Ramos (cell line): Measurements from ENCODE around the gene COLEC12.

Experiments used
- in situ Hi-C: fragments of 300-500 bp; cut with MboI; formaldehyde crosslinking; loops from one replicate; pipeline ENCODE4 v1.14.3; 2022; ENCODE audit warnings: low sequenced_read_pairs; ENCODE audit not compliant: unreplicated experiment

COLEC12 gene

DNA sequence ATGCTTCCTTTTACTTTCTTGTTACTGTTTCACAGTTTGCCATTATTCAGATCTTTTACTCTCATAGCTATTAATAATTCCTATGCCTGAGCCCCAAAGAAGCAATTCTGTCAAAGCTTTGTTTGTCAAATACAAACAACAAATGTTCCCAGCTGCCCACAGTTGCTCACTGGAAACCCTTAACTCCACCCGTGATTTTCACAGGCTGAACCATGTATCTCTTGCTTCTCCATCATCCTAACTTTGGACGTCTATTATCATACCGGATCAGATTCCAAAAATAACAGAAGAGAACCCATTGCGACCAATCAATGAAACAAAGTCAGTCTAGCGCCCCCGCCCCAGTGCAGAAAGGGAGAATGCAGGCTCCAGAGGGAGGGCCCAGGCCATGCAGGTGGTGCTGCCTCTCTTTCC, 24.2 kb downstream of the COLEC12 start:
- in situ Hi-C loops = no loop called here

GRCh38 chr18:475202-476031, 25.1 kb downstream of the COLEC12 start:
- in situ Hi-C loops = no loop called here

DNA sequence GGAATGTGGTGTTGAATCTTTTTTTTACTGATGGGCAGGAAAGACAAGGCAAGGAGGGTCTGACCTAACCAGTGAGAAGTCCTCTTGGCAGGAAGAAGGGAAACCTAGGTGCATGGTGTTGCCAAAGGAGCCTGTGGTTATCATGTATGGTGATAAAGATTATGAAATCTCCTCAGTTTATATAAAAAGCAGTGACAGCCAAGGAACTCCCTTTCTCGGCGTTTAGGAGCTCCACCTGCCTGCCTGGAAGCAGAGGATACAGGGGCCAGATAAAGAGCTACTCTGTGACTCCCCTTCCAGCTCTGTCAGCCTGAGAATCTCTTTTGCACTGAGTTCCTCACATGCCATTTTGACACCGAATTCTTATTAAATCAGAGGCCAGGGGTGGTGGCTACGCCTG, 26.1 kb downstream of the COLEC12 start:
- in situ Hi-C loops = no loop called here

DNA sequence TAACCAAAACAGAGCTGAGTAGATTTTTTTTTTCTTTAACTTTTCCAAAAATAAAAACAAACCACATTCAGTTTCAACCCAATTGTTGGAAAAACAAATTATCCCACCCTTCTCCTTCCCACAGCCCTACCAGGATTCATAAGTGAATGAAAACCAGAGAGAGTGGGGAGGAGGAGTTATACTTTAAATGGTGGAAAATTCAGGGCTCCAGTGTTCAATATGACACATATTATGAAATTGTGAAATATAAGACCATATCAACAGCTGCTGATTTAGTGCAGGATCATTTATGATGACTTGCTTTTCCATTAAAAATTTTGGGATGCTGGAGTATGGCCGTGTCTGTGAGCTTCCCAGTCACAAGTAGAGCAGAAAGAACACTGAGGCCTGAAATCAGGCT, 26.7 kb downstream of the COLEC12 start:
- in situ Hi-C loops = no loop called here

GRCh38 chr18:471716-472115, 28.8 kb downstream of the COLEC12 start:
- in situ Hi-C loops = no loop called here

DNA sequence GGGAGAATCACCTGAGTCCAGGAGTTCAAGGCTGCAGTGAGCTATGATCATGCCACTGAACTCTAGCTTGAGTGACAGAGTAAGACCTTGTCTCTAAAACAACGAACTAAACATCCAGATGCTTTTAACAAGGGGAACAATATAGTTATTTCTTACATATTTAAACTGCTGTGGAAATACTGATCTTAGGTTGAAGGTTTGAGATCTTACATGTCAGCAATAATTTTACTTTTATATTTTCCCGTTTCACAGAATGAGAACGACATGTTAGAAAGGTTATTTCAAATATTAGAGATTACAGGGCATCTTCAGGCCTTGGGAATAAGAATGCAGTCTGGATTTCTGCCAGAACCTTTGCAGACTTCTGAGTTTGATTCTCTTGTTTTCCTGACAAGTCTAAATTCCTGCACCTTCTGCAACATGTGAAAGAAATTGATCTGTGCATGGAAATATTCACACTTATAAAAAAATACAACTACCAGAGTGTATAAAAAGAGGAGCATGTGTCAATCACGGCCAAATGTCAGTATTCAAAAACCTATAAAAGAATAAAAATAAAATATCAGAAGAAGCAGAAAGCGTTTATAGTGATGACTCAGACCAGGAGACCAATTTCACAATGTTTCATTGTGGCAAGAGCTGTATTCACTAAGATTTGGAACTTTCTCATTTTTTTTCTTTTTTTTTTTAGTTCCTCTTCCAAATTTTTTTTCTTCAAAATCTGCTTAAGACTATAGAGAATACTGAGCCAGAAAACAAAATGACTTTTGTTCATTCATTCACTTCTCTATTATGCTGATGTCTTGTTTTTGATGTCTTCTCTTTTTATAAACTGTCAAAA, 29.6 kb downstream of the COLEC12 start:
- in situ Hi-C loops = no loop called here

DNA sequence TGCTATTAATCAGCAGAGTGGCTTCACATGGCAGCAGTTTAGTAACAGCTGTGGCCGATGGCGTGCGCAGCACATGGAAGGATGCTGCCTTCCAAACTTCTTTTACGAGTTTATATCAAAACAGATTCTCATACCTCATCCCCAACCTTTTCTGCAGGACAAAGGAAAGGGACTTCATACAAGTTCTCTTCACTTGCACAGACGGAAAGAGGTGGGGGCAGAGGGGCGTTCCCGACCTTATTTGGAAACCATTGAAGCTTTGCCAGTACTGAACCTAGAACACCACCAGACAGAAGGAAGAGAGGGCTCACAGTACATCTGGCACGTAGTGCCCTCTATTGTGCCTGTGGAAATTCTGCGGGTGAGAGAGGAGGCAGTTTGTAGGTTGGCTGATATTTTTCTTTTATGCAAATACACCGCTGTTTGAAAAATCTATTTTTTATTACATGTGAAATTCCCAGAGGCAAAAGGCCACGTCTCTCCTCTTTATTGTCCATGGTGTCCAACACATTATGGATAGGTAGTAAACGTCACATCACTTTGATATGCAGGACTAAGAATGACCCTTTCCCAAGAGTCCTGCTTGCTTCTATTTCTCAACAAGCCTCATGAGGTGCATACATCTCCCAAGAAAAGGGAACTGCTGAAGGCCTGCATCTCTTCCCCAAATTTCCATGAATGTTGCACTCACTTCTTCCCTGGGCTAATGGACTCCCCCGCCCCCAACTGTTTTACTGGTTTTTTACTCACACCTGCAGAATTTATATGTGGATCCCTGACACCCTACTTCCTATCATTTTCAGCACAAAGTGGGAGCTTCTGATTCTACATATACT, 31.3 kb downstream of the COLEC12 start:
- in situ Hi-C loops = no loop called here

- in situ Hi-C loops = no loop called here
These were observed 36.5 kb downstream of the COLEC12 start for GRCh38 chr18:463827-464541.

DNA sequence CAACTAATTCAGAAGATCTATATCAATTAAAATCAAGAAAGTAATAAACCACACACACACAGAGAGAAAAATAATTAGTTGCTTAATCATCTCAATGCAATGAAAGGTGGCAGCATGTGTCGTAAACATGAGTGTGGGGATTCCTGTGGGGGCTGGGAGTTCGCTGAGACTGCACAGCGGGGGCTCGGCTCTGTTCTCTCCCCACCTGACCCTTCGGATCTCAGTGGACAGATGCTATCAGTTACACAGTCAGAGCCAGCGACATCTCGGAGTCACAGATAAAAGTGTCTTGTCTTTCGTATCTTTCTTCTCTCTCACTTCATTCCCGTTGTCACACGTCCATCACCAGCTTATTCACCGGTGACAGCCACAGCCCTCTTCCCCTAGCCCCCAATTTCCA, 37.1 kb downstream of the COLEC12 start:
- in situ Hi-C loops = no loop called here

DNA sequence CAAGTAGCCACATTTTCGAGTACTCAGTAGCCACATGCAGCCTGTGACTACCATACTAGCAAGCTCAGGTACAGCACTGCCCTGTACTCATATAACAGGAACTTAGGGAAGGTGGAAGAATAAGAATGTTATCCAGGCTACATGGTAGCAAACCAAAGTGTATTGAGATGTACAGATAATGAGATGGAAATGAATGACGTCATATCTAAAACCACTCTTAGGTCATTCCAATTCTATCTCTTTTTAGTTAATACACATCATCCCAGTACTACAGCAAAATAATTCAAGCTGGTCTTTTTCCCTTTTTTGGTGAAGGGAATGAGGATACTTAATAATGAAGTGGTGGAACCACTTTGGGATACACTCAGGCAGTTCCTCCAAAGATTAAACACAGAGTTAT, 38.7 kb downstream of the COLEC12 start:
- in situ Hi-C loops = no loop called here

DNA sequence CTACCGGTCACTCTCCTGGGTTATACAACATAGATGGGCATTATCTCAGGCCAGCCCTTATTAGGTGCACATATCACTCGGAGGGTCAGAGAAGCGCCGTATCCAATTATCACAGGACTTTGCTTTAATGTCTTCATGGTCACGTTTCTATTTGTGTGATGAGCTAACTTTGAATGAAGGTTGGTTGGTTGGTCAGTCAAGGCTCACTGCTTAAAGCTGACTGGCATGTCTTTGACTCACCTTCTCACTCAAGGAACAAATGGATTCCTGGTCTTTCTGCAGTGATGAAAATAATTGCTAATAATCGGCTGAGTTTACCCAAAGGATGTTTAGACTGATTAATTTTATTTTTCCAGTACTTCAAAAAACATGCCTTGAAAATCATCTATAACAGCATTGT, 39.7 kb downstream of the COLEC12 start:
- in situ Hi-C loops = no loop called here

DNA sequence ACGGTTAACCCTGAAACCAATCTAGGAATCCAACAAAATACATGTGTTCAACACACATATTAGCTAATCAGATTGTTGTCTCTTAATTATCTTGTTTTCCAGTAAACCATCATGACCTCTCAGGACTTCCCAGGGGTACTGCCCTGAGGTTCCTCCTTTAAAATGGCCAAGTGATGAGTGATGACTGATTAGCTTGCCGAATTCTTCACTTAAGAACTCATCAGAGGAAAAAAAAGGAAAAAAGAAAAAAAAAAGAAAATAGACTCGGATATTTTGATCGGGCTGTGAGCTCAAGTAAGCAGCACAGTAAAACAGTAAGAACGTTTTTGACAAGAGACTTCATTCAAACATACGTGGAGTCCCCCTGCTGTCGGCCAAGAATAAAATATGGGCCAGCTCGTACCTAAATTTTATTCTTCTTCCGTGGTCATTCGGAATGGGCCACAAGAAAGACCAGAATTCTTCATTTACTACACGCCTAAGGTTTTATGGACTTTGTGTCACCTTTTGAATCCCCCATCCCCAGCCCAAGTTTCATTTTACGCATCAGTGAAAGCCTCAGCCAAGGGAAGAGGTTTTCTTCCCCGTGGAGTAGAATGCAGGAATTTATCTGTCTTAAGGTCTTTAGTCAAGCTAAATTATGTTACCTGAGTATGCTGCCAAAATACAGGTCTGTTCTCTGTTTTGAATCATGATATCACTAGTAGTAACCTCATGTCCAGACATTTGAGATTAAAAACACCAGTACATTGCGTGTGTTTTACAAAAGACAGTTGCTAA, 40.5 kb downstream of the COLEC12 start:
- in situ Hi-C loops = no loop called here

GRCh38 chr18:457521-458412, 42.7 kb downstream of the COLEC12 start:
- in situ Hi-C loops = no loop called here

DNA sequence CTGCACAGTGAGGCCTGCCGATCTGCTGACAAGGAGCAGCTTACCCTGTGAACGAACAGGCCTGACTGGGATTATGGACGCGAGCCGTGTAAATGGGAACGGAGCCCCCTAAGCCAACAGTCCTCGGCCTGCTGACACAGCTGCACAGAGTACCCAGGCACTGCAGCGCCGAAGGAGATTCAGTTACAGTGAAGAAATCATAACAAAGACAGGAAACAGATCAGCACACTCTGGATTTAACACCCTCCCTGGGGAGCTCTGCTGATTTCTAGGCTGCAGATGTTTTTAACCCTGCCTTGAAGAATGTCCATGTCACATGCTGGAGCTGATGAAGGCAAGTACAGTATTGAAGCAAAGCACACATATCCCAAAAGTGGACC, 43.4 kb downstream of the COLEC12 start:
- in situ Hi-C loops = no loop called here

DNA sequence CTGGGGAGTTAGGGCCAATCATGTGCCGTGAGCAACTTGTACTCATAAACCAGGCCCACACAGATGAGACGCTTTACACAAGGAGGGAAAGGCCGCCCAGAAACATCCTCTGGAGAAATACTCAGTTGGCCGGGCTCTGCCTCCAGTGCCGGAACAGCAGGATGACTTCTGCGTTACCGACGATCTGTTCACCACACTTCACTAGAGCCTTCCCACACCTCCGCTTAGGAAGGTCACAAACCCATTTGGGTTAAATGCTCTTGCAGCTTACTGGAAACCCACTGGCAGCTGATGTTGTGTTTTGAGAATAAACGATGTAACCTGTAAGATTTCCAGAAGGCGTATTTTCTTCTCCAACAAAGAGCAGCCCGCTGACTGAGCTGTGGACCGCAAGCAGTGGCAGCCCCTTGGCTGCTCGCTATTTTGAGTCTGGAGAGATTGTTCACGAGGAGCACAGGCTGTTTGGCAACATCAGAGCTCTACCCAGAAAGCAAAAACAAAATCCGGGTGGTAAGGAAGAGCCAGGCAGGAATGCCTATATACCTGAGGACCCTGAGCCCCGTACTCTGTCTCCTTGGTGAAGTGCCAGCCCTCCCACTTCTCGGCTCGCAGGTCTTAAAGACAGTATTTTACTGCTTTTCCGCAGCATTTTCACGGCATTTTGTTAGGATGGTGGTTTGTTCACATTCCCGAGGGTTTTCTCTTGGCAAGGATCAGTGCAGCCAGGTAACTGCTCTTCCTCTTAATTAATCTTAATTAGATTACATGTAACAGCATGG, 44.0 kb downstream of the COLEC12 start:
- in situ Hi-C loops = no loop called here

GRCh38 chr18:453400-453799, 47.1 kb downstream of the COLEC12 start:
- in situ Hi-C loops = no loop called here

GRCh38 chr18:452816-453215, 47.7 kb downstream of the COLEC12 start:
- in situ Hi-C loops = no loop called here

- in situ Hi-C loops = no loop called here
These were observed 51.1 kb downstream of the COLEC12 start for GRCh38 chr18:449374-449773.
